Right lobe of liver (tissue), 4 donors: ENCODE measurements around the gene ATRNL1.

Source experiments
- CTCF ChIP-seq, 4 donors: fragments of 200-600 bp in 3 of 4; fragments of 450-650 bp in 1 of 4; IDR thresholded peaks; one replicate each; pipeline versions ENCODE4 v1.5.1 to v1.8.0; 2016 to 2022; ENCODE audit warnings: antibody characterized with exemption in 4 of 4, mild to moderate bottlenecking in 2 of 4
- POLR2A ChIP-seq: fragments of 450-650 bp; IDR thresholded peaks from one replicate; pipeline ENCODE4 v1.6.1; 2017; ENCODE audit warnings: antibody characterized with exemption, mild to moderate bottlenecking
- donor health status: DM: no; HTN: no; CAD: no.
- donor health status: DM: no; HTN: no; CAD: no.
- donor health status: DM: no; HTN: yes; CAD: no.

- TF ChIP-seq CTCF (IDR thresholded peaks at IDR 0.05) (peak; percentile 29 to 56 (median 44)), POLR2A (no peak)
These were observed 78.3 kb downstream of the ATRNL1 start for GRCh38 chr10:115171392-115171960.
